NCI-H524 (cell line): ENCODE data around the gene USF3.

Source experiments
- DNase-seq, 2 experiments: peaks; one replicate each; lab custom pipeline; 2025; lab: John Stamatoyannopoulos, UW

USF3 gene

DNA sequence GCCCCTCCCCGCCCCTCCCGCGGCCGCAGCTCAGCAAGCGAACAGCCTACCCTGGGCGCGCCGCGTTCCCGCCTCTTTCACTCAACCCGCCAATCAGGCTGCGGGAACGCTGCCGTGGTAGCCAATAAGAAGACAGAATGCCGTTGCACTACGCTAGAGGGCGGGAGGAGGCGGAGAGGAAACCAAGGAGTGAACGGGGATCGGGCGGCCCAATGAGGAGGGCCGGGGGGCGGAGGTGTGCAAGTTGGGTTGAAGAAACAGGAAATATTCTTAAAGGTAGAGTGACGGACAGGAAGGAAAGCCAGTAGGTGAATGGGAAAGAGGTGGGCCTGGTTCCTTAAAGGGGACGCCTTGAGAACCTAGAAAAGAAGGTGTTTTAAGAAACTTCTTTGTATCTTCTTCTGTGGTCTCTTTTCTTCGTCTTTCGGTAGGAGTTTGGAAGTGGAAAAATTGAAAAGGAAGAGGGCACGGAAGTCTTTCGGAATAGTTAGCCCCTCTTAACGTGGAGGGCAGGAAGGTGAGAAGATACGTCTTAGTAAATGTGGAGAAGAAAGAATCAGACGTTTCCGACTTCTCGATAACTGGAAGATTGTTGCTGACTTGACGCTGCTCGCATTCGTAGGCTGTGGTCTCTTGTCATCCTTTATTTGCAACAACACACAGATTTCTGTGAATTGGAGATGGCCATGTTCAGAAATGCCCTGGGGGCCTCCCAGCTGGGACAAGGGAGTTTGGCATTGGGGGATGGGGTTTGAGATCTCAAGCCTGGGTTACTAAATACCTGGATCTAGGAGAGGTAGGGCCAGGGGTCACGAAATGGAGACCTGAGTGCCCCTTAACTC is 437 bp upstream of the USF3 start:
- peak; percentile 100 for DNase-seq

DNA sequence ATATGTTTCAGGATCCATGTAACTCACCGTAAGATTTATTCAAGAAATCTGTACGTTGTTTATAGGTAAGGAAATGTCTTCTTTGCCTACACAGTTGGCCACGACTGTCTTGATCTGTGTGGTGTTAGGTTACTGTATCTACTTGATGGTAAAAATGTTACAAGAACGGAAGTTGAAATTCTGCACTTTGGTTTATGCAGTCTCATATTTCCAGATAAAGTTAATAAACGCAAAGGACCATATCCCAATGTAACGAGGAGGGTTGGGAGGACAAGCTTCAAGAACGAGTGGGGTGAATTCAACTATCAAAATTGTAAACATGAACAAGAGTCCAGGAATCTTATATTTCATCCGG is 1.0 kb downstream of the USF3 start:
- no peak for DNase-seq

DNA sequence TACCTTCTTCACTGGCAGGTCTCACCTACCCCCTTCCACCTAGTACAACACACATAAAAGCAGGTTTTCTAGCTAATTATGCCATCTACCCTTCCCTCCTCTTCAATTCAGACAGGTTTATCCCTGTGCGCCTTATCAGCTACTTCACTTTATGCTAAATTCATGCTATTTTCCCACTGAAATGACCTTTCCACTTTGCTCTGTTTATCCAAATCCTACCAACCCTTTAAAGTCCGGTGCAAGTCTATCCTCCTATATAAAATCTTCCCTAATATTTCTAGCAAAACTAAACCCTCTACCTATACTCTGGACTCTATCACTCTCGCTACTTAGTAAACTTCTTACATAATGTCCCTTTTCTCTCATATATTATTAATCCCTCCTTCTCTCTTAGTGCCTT is 6.0 kb downstream of the USF3 start:
- DNase-seq: no peak

DNA sequence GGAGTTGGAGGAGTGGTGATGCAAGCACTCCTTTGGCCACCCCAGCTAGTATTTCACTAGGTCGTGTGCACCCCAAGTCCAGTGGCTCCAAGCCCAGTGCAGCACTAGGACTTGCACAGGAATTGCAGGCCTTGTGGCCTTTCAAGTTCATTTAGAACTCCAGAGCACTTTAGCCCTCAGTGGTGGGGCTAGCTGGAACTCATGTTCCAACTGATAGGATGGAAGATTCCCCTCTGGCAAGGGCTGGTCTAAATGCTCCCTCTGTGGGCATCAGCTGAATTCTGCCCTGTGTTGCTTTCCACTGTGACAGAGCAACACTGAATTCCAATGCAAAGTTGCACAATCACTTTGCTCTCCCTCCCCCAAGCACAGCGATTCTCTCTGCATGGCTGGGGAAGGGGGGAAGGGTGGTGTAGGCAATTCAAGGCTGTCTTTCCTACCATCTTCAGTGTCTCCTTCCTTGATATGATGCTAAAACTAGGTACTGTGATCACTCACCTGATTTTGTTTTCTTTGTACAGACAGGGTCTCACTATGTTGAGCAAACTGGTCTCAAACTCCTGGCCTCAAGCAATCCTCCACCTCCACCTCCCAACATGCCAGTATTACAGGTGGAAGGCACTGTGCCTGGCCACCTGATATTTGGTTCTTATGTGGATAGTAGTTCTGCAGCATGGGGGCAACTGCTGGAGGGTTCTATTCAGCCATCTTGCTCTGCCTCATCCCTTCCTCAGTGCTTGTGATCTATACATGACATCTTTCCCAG is 10.3 kb downstream of the USF3 start:
- no peak for DNase-seq

DNA sequence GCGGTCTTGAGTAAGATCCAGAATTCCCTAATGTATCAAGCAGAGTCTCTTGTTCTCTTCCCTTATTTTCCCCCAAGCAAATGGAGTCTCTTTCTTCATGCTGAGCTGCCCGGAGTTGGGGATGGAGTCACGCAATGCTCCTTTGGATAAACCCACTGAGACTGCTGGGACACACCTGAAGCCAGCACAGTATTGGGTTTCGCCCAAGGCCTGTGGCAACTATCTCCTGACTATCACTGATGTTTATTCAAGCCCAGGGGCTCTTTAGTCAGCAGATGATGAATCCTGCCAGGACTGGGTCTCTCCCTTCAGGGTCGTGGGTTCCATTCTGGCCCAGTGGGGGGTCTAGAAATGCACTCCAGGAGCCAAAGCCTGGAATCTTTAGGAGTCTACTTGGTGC is 11.3 kb downstream of the USF3 start:
- DNase-seq: no peak

DNA sequence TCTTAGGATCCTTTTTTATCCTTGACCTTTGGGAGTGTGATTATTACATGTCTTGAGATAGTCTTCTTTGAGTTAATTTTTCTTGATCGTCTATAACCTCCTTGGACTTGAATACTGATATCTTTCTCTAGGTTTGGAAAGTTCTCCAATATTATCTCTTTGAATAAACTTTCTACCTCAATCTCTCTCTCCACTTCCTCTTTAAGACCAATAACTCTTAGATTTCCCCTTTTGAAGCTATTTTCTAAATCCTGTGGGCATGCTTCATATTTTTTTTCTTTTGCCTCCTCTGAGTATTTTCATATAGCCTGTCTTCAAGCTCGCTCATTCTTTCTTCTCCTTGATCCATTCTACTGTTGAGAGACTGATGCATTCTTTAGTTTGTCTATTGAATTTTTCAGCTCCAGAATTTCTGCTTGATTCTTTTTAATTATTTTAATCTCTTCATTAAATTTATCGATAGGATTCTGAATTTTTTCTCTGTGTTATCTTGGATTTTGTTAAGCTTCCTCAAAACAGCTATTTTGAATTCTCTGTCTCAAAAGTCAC is 12.1 kb downstream of the USF3 start:
- no peak for DNase-seq

DNA sequence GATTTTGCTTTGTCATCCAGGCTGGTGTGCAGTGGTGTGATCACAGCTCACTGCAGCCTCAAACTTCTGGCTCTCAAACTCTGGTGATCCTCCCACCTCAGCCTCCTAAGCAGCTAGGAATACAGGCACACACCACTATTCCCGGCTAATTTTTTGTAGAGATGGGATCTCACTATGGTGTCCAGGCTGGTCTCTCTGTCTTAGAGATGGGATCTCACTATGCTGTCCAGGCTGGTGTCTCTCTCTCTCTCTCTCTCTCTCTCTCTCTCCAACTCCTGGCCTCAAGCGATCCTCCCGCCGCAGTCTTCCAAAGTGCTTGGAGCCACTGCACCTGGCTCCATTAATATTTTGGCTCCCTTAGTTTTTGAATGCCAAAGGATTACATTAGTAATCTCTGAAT is 17.7 kb downstream of the USF3 start:
- no peak for DNase-seq

DNA sequence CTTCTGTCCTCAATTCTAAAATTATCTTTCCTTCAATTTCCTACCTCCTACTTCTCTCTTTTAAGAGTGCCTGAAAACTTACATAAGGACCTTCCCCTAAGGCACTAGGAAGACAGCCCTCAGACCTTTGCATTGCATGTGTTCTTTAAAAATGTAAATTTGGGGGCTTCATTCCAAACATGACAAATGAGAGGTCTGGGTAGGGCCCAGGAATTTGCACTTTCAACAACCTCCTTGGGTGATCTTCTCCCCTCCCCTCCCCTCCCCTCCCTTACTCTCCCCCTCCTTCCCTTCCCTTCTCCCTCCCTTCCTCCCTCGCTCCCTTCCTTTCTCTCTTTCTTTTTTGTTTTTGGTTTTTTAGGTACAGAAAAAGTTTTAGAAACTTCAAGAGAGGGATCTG is 18.7 kb downstream of the USF3 start:
- DNase-seq: no peak

DNA sequence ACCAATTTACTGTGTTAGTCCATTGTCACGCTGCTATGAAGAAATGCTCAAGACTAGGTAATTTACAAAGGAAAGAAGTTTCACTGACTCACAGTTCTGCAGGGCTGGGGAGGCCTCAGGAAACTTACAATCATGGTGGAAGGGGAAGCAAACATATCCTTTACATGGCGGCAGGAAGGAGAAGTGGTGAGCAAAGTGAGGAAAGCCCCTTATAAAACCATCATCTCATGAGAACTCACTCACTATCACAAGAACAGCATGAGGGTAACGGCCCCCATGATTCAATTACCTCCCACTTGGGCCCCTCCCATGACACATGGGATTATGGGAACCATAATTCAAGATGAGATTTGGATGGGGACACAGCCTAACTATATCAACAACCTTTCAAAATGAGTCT is 20.2 kb downstream of the USF3 start:
- no peak for DNase-seq

DNA sequence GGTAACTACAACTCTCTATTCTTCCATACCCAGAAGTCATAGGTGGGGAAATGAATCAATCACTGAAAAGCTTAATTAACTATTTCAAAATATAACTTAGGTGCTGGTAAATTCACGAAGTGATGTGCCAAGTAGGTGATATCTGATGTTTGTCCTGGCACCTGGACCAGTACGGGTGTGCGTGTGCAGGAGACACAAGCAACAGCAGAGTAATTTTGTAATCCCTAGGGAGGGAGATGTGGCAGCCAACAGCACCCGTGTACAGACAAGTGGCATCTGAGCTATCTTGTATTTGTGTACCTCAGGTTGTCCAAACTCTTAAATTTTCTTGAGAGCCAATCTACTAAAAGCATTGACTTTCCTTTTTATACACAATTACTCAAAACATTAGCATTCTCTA is 22.8 kb downstream of the USF3 start:
- no peak for DNase-seq

DNA sequence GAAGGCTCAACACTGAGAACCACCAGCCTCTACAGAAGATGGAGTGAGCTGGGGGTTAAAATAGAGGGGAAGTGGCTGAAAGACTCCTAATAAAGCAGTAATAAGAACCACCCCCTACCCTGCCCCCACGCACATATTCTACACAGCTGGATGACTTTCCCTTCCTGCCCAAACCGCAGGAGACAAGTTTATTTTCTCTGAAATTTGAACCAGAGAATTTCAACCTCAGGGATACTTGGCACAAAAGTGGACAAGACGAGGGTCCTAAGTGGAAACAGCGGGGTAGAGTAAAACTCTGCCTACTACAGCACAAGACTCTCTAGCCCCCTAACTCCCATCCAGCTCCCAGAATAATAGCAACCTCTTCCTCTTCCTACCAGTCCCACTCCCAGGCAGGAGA is 28.4 kb downstream of the USF3 start:
- no peak for DNase-seq

DNA sequence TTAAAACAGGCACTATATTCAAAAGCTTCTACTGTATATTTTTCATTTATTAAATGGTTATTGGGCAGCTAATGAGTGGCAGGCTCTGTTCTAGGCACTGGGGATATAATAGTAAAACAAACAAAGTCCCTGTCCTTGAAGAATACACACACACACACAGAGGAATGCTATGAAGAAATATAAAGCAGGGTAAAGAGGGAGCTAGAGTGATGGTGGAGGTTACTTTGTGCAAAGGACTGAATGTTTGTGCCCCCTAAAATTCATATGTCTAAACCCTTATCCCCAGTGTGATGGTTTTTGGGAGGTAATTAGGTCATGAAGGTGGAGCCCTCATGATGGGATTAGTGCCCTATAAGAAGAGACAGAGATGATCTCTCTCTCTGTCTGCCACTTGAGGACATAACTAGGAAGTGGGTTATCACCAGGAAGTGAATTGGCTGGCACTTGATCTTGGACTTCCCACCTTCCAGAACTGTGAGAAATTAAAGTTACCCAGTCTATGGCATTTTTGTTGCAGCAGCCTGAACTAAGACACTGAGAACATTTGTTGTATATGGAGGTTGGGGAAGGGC is 31.8 kb downstream of the USF3 start:
- DNase-seq: no peak

DNA sequence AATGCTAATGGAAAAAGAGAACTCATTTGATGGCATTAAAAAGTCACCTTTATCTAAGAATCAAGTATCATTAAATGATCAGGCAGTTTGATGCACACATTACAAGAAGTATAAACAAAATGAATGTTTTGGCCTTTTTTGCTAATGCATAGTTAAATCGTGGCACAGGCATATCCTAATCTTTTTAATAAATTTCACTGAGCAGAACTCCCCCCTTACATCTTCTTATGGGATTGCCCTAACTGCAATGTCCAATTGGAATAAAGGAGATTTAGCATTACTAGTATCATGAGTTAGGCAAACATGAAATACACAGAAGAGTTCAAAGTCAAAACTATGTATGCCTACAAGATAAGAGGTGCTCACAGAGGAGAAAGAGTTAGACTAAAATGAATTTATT is 32.7 kb downstream of the USF3 start:
- DNase-seq: no peak

DNA sequence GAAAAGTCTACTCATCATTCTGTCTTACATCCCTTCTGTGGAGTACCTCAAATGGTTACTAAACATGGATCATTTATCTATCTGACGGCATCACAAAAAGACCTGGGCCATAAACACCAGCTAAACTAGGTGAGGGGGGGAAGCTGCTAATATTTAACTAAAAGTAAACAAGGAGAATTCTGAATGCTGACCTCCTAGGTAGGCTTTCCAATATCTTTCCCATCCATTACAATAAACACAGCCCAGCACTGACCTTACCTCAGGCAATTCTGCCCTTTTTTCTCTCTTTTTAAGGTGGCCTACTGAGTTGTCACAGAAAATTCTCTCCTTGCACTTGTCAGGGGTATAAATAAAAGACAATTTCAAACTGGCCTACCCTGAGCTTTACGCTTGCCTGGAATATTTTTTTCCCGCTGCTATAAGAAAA is 33.1 kb downstream of the USF3 start:
- DNase-seq: no peak

DNA sequence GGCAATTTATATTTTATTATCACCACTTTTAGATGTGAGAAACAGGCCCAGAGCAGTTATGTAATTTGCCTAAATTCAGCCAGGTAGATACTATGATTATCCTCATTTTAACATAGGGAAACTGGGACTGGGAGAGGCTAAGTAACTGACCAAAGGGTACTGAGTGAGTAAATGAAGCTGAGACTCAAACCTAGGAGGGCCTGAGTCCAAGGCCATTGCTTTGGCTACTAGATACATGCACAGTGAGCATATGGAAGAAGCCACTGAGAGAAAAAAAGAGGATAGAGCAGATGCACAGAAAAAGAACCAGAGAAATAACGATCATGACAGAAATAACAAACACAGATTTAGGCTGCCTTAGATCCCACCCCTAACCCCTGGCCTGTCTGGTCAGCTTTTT is 33.6 kb downstream of the USF3 start:
- no peak for DNase-seq

DNA sequence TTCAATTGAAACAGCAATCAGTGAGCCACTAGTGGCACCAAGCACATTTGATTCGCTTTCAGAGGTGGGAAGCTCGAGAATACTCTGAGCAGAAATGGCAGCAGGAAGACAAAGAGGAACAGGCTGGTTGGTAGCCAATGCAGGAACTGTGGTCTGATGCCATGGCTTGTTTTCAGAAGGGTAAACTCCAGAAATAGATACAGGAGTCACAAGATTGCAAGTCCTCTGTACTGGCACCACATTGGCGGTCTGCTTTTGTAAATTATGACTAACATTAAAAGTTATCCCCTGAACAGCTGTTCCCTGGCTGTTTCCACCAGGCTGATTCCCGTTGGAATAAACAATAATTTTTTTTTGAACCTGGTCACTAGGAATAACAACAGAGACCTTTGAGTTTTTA is 35.5 kb downstream of the USF3 start:
- DNase-seq: no peak

DNA sequence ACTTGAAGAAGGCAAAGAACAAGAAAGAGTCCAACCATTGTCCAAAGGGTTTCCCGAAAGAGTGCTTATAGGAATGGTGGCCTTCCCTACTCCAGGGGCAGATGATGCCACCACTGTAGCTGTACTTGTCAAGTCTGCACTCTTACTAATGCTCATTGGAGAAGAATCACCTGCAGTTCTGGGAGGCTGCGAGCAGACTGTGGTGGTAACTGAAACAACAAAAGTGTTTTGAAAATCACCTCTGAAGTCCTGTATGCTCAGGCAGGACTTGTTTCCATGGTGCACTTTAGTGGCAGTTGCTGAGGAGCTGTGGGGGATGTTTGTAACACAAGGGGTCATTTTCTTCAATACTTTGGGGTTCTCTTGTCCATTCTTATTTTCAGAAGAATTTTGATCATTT is 36.0 kb downstream of the USF3 start:
- DNase-seq: no peak

DNA sequence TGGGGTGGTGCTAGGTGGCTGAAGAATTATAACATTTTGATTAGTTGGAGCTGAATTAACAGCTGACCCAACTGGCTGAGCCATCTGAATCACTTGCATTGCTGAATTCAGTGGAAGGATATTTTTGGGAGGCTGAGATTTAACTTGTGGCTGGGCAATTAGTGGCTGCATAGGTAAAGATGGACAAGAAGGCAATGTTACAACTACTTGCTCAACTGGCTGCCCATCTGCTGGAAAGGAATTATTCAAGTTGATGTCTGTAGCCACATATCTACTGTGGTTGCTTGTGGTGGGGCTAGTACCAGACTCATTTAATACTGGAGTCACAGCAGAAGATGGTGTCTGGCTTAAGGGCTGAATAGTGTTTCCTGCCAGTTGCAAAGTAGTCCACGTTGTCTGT is 36.4 kb downstream of the USF3 start:
- no peak for DNase-seq

DNA sequence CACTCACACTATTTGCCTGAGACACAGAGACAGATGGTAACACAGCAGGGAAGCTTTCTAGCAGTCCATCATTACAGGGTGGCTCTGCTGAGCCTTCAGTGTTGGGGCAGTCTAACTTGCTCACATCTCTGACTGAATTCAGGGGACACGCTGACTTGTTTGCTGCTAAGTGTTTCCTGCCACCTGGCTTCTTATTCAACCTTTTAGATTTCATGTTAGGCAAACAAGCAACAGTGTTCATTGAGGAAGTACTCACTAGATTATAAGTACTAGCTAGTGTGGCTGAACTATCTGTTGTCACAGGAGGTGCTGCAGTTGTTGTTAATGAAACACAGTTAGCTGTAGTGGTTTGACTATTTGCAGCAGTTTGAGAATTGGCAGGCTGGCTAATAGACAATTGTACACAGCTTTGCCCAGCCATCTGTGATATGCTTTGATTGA is 37.3 kb downstream of the USF3 start:
- peak; percentile 87 to 92 for DNase-seq

DNA sequence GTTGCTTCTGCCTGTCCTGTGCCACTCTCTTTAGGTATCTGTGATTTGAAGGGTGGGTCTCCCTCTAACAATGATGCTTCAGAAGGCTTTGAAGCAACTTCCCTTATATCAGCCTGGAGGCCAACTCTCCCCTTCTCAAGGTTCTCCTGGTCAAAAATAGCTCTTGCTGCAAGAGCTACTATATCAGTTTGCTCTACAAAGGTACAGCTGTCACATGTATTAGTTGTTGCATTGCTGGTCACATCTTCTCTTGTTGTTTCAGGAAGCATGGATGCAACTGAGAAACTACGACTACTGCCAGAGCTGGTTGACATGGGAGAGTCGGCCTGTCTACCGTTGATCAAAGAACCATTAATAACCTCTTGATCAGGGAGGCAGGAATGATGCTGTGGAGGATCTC is 38.3 kb downstream of the USF3 start:
- no peak for DNase-seq

DNA sequence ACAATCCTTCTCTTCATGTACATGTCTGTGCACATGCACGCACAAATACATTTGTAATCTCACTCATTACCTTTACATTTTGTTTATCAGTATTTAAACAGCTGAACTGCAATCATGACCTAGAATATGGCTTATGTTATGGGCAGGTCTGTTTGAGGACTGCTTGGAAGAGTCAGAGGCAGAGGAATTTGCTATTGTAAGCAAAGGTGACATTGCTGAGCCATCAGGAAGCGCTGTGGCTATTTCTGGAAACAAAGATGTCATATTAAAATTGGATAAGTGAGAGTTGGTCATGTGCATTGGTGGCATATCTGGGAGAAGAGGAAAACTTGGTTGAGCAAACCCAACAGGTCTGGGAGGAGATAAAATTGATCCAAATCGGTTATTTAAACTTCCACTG is 41.6 kb downstream of the USF3 start:
- DNase-seq: no peak

DNA sequence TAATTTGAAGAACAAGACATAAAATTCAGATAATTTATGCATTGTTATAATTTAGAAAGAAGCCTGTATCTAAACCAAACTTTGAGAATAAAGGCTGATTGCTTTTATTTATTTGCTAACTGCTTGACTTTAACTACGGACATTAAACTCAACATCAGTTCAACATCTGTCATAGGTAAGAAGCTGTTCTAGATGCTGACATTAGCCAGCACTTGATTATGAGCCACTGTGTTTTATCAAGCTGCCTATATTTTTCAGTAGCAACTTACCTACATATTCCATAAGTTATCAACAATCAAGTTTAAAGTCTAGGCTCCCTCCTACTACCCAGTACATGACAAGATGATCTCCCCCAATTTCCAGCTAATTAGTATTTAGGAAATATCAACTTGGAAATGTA is 42.1 kb downstream of the USF3 start:
- no peak for DNase-seq
